WTC11 (cell line): ENCODE measurements around the gene CEP57L1.

ENCODE experiments used
- ATF1 ChIP-seq: sonication (generic); formaldehyde crosslinking; IDR thresholded peaks from 2 replicates; pipeline ENCODE4 v1.8.1; 2023; ENCODE audit warnings: mild to moderate bottlenecking, moderate library complexity, missing genetic modification reagents
- ETV6 ChIP-seq: sonication (generic); formaldehyde crosslinking; IDR thresholded peaks from 2 replicates; pipeline ENCODE4 v1.8.1; 2022; ENCODE audit warnings: mild to moderate bottlenecking, missing genetic modification reagents
- FOXK1 ChIP-seq: sonication (generic); formaldehyde crosslinking; IDR thresholded peaks from 2 replicates; pipeline ENCODE4 v1.8.0; 2022; ENCODE audit warnings: mild to moderate bottlenecking, moderate library complexity, missing genetic modification reagents
- GABPB1 ChIP-seq: sonication (generic); formaldehyde crosslinking; IDR thresholded peaks from 2 replicates; pipeline ENCODE4 v1.8.1; 2023; ENCODE audit warnings: mild to moderate bottlenecking, missing genetic modification reagents
- TF ChIP-seq, protein P1 (sequence below): fragments of 200-600 bp; IDR thresholded peaks from 2 replicates; pipeline ENCODE4 v1.8.0; 2022; ENCODE audit warnings: antibody characterized with exemption
- TF ChIP-seq, protein P2 (sequence below): sonication (generic); formaldehyde crosslinking; IDR thresholded peaks from 2 replicates; pipeline ENCODE4 v1.8.0; 2023; ENCODE audit warnings: missing genetic modification reagents

DNA sequence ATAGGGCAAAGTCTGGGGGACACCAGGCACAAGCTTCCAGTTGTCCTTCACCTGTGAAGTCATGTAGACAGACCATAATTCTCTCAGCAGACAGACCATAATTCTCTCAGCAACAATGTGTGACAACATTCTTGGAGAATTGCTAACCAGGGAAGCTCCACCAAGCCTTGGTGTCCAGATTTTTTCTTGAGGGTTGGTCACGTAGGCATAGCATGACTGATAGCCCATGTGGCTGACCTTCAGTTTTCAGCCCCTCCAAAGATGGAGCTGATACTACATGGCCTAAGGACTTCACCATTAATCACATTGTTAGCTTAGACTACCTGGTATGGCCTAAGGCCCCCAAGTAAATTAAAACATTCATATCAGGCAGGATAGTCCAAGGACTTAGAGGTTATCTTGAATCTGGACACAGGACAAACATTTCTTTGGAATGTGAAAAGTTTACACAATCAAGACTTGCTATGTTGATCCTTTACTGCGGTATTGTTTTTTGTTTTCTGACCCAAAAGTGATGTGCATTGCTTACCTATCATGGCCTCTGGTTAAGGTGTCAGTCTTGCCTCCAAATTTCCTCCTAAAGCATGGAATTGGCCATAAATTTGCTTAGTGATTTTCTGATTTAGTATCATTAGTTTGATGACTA lies 76.9 kb downstream of the CEP57L1 start:
- TF ChIP-seq ETV6: no peak
- TF ChIP-seq, protein P1, sequence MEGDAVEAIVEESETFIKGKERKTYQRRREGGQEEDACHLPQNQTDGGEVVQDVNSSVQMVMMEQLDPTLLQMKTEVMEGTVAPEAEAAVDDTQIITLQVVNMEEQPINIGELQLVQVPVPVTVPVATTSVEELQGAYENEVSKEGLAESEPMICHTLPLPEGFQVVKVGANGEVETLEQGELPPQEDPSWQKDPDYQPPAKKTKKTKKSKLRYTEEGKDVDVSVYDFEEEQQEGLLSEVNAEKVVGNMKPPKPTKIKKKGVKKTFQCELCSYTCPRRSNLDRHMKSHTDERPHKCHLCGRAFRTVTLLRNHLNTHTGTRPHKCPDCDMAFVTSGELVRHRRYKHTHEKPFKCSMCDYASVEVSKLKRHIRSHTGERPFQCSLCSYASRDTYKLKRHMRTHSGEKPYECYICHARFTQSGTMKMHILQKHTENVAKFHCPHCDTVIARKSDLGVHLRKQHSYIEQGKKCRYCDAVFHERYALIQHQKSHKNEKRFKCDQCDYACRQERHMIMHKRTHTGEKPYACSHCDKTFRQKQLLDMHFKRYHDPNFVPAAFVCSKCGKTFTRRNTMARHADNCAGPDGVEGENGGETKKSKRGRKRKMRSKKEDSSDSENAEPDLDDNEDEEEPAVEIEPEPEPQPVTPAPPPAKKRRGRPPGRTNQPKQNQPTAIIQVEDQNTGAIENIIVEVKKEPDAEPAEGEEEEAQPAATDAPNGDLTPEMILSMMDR: no peak
- no peak for TF ChIP-seq GABPB1 (CRISPR knock-in tag)
- no peak for TF ChIP-seq ATF1 (CRISPR knock-in tag)
- no peak for TF ChIP-seq FOXK1 (CRISPR knock-in tag)
- TF ChIP-seq, protein P2, sequence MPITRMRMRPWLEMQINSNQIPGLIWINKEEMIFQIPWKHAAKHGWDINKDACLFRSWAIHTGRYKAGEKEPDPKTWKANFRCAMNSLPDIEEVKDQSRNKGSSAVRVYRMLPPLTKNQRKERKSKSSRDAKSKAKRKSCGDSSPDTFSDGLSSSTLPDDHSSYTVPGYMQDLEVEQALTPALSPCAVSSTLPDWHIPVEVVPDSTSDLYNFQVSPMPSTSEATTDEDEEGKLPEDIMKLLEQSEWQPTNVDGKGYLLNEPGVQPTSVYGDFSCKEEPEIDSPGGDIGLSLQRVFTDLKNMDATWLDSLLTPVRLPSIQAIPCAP: no peak
